ENCODE measurements around the gene EIF2AK2. TPM values are rescaled to one million over a fixed set of nuclear protein-coding genes. Genes with fewer than 3 reads are reported as not detected.
A peak's percentile ranks its signal among the peaks of the same experiment; 100 is the strongest.

The EIF2AK2 gene
- total and polyA plus RNA-seq, 10 of the 15 experiments (the other 5 are each of a cell fraction or from before 2014, with no cell fraction given), result 16.2 to 81.4 (median 63.3) TPM

DNA sequence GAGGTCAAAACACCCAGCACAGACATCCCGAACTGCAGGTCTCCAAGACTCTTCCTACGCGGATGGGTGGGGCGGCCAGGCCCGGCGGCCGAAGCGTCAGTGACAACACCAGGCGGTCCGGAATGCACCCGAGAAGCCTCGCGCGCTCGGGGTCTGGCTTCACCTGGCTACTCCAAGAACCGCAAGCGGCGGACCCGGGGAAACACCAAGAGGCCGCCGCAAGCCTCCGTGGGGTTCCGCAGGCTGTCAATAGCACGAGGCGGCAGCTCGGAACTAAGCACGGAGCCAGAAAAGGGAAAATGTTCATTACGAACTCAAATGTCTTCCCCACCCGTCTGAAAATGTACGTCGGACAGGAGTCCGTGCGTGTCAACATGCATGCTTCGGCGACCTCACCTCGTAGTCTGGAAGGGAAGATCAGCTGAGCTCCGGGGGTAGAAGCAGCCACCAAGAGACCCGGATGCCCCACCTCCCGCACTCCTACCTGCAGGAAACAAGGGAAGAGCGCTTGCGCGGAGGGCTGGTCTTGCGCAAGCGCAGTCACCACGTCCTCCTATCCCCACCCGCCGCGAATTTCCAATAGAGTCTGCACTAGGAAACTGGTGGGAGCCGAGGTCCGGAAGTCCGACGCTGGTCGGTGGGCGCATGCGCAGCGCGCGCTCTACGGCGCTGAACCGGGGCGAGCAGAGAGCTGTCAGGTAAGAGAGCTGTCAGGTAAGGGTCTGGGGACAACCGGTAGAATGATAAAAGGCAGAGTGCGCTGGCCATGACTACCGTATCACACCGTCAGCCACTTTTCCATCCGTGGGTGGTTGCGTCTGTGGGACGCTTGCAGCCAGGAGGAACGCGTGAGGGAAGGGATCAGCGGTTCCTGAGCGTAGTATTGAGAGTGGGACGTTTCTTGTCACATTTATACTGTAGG, 72.6 kb downstream of the EIF2AK2 start, which contains the start of the genes GPATCH11 and HEATR5B (continued):
- TF ChIP-seq, protein P1, sequence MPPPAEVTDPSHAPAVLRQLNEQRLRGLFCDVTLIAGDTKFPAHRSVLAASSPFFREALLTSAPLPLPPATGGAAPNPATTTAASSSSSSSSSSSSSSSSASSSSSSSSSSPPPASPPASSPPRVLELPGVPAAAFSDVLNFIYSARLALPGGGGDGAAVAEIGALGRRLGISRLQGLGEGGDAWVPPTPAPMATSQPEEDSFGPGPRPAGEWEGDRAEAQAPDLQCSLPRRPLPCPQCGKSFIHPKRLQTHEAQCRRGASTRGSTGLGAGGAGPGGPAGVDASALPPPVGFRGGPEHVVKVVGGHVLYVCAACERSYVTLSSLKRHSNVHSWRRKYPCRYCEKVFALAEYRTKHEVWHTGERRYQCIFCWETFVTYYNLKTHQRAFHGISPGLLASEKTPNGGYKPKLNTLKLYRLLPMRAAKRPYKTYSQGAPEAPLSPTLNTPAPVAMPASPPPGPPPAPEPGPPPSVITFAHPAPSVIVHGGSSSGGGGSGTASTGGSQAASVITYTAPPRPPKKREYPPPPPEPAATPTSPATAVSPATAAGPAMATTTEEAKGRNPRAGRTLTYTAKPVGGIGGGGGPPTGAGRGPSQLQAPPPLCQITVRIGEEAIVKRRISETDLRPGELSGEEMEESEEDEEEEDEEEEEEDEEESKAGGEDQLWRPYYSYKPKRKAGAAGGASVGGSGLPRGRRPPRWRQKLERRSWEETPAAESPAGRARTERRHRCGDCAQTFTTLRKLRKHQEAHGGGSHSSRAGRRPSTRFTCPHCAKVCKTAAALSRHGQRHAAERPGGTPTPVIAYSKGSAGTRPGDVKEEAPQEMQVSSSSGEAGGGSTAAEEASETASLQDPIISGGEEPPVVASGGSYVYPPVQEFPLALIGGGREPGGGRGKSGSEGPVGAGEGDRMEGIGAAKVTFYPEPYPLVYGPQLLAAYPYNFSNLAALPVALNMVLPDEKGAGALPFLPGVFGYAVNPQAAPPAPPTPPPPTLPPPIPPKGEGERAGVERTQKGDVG (CRISPR knock-in tag; IDR thresholded peaks at IDR 0.05), result no peak
- TF ChIP-seq RUNX3 (IDR thresholded peaks at IDR 0.05; ENCODE audit: low read length), result peak; percentile 79
- TF ChIP-seq YY1 (IDR thresholded peaks at IDR 0.05; ENCODE audit: low read depth, low read length), result peak; percentile 46; the same call in 1 of the 2 replicates
- TF ChIP-seq MTA3 (IDR thresholded peaks at IDR 0.05; ENCODE audit: borderline replicate concordance, low read length), result no peak; the same call in 1 of the 2 replicates
- peak; percentile 89 for TF ChIP-seq NRF1 (conservative IDR thresholded peaks at IDR 0.05; ENCODE audit: low read depth, low read length)
- TF ChIP-seq RB1 (IDR thresholded peaks at IDR 0.05; ENCODE audit: borderline replicate concordance), result peak; percentile 33; the same call in 1 of the 2 replicates
- no peak for TF ChIP-seq RCOR1 (conservative IDR thresholded peaks at IDR 0.05; ENCODE audit: low read depth, low read length)
- 0 out of 3 replicates have a peak, but pooled peaks of 1 of the 2 experiments have one; percentile 28 for TF ChIP-seq EGR1 (IDR thresholded peaks at IDR 0.05; ENCODE audit: borderline replicate concordance in 1 of 2, low read depth in 2 of 2, low read length in 2 of 2)
- peak; percentile 80 for TF ChIP-seq NBN (IDR thresholded peaks at IDR 0.05)
- TF ChIP-seq CREM (IDR thresholded peaks at IDR 0.05; ENCODE audit: low read depth), result peak; percentile 53; the same call in 1 of the 2 replicates
- TF ChIP-seq, protein P2, sequence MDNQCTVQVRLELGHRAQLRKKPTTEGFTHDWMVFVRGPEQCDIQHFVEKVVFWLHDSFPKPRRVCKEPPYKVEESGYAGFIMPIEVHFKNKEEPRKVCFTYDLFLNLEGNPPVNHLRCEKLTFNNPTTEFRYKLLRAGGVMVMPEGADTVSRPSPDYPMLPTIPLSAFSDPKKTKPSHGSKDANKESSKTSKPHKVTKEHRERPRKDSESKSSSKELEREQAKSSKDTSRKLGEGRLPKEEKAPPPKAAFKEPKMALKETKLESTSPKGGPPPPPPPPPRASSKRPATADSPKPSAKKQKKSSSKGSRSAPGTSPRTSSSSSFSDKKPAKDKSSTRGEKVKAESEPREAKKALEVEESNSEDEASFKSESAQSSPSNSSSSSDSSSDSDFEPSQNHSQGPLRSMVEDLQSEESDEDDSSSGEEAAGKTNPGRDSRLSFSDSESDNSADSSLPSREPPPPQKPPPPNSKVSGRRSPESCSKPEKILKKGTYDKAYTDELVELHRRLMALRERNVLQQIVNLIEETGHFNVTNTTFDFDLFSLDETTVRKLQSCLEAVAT (IDR thresholded peaks at IDR 0.05), result peak; percentile 83
- peak; percentile 84; the same call in 1 of the 2 replicates for TF ChIP-seq ASH2L (IDR thresholded peaks at IDR 0.05; ENCODE audit: borderline replicate concordance, low read depth)
- peak; percentile 72; the same call in 1 of the 2 replicates for TF ChIP-seq LARP7 (IDR thresholded peaks at IDR 0.05)
- TF ChIP-seq, protein P3, sequence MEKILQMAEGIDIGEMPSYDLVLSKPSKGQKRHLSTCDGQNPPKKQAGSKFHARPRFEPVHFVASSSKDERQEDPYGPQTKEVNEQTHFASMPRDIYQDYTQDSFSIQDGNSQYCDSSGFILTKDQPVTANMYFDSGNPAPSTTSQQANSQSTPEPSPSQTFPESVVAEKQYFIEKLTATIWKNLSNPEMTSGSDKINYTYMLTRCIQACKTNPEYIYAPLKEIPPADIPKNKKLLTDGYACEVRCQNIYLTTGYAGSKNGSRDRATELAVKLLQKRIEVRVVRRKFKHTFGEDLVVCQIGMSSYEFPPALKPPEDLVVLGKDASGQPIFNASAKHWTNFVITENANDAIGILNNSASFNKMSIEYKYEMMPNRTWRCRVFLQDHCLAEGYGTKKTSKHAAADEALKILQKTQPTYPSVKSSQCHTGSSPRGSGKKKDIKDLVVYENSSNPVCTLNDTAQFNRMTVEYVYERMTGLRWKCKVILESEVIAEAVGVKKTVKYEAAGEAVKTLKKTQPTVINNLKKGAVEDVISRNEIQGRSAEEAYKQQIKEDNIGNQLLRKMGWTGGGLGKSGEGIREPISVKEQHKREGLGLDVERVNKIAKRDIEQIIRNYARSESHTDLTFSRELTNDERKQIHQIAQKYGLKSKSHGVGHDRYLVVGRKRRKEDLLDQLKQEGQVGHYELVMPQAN (conservative IDR thresholded peaks at IDR 0.05), result peak; percentile 94
- no peak for TF ChIP-seq RAD21 (IDR thresholded peaks at IDR 0.05; ENCODE audit: insufficient read depth, low read depth, low read length)
- 0 out of 2 replicates have a peak, but pooled peaks have one; percentile 25 for TF ChIP-seq HDAC2 (IDR thresholded peaks at IDR 0.05)
- TF ChIP-seq FOXK2 (IDR thresholded peaks at IDR 0.05), result peak; percentile 86
- TF ChIP-seq, protein P4, sequence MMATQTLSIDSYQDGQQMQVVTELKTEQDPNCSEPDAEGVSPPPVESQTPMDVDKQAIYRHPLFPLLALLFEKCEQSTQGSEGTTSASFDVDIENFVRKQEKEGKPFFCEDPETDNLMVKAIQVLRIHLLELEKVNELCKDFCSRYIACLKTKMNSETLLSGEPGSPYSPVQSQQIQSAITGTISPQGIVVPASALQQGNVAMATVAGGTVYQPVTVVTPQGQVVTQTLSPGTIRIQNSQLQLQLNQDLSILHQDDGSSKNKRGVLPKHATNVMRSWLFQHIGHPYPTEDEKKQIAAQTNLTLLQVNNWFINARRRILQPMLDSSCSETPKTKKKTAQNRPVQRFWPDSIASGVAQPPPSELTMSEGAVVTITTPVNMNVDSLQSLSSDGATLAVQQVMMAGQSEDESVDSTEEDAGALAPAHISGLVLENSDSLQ (IDR thresholded peaks at IDR 0.05), result peak; percentile 48
- TF ChIP-seq, protein P5, sequence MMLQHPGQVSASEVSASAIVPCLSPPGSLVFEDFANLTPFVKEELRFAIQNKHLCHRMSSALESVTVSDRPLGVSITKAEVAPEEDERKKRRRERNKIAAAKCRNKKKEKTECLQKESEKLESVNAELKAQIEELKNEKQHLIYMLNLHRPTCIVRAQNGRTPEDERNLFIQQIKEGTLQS (IDR thresholded peaks at IDR 0.05; ENCODE audit: borderline replicate concordance, extremely low read depth, low read depth, low read length), result no peak
- TF ChIP-seq GATAD2B (conservative IDR thresholded peaks at IDR 0.05; ENCODE audit: low read depth), result peak; percentile 81; the same call in 1 of the 2 replicates
- 0 out of 2 replicates have a peak, but pooled peaks have one; percentile 39 for TF ChIP-seq ZNF207 (IDR thresholded peaks at IDR 0.05; ENCODE audit: borderline replicate concordance)
- peak; percentile 86 for TF ChIP-seq POLR2A (IDR thresholded peaks at IDR 0.05; ENCODE audit: low read depth, low read length)

Data from GM12878 (cell line).